GM23248 (cell line): ENCODE data around the gene MGMT.

Source experiments
- EZH2 ChIP-seq: fragments of 200-600 bp; sonication (generic); IDR thresholded peaks from 2 replicates; pipeline ENCODE4 v1.6.1; 2018; ENCODE audit warnings: antibody characterized with exemption, mild to moderate bottlenecking; ENCODE audit not compliant: insufficient read depth, poor library complexity, severe bottlenecking
- EZH2phosphoT487 ChIP-seq: fragments of 200-600 bp; sonication (generic); IDR thresholded peaks from 2 replicates; pipeline ENCODE4 v1.6.1; 2018; ENCODE audit warnings: antibody characterized with exemption, moderate library complexity, mild to moderate bottlenecking, low read depth; ENCODE audit not compliant: insufficient read depth

- no peak for TF ChIP-seq EZH2phosphoT487
- no peak for TF ChIP-seq EZH2
Observed at GRCh38 chr10:129553928-129554327, 86.9 kb downstream of the MGMT start.
